Karpas-422 (cell line): ENCODE results near the gene ASB15. TPM values are rescaled to one million over a fixed set of nuclear protein-coding genes. Genes with fewer than 3 reads are reported as not detected.

ENCODE experiments used
- DNase-seq: peaks from one replicate; pipeline ENCODE4 v3.0.0-alpha.2; 2015
- H2AFZ ChIP-seq: fragments of 200-600 bp; sonication (generic); 2 replicates; pipeline ENCODE4 v1.6.1; 2014; ENCODE audit warnings: antibody characterized with exemption, low read length, mixed read lengths
- H3K27ac ChIP-seq: fragments of 200-600 bp; sonication (generic); 2 replicates; pipeline ENCODE4 v1.5.1; 2014; ENCODE audit warnings: mild to moderate bottlenecking, low read length, moderate library complexity
- H3K27me3 ChIP-seq: fragments of 200-600 bp; sonication (generic); 2 replicates; pipeline ENCODE4 v1.6.1; 2014; ENCODE audit warnings: low read length, mixed read lengths
- H3K36me3 ChIP-seq: fragments of 200-600 bp; sonication (generic); 2 replicates; pipeline ENCODE4 v1.6.1; 2014; ENCODE audit warnings: low read length, mixed read lengths; ENCODE audit not compliant: insufficient read depth
- H3K4me1 ChIP-seq: fragments of 200-600 bp; sonication (generic); 2 replicates; pipeline ENCODE4 v1.6.1; 2014; ENCODE audit warnings: mild to moderate bottlenecking, low read length, mixed read lengths
- H3K4me2 ChIP-seq: fragments of 200-600 bp; sonication (generic); 2 replicates; pipeline ENCODE4 v1.6.1; 2014; ENCODE audit warnings: low read length, low read depth, mild to moderate bottlenecking; ENCODE audit not compliant: poor library complexity, severe bottlenecking
- H3K4me3 ChIP-seq: fragments of 200-600 bp; sonication (generic); 2 replicates; pipeline ENCODE4 v1.5.1; 2014; ENCODE audit warnings: mild to moderate bottlenecking, antibody characterized with exemption, low read length, mixed read lengths
- H3K79me2 ChIP-seq: fragments of 200-600 bp; sonication (generic); 2 replicates; pipeline ENCODE4 v1.6.1; 2014; ENCODE audit warnings: mild to moderate bottlenecking, low read length, mixed read lengths
- H3K9ac ChIP-seq: fragments of 200-600 bp; sonication (generic); 2 replicates; pipeline ENCODE4 v1.6.0; 2014; ENCODE audit warnings: low read length
- H3K9me2 ChIP-seq: fragments of 200-600 bp; sonication (generic), shearing (Covaris generic); replicated peaks from 2 replicates; pipeline ENCODE4 v1.6.0; 2014; ENCODE audit warnings: mild to moderate bottlenecking, low read length, moderate library complexity; ENCODE audit not compliant: insufficient read depth
- H3K9me3 ChIP-seq: fragments of 300-700, 200-600 bp; sonication (generic); 2 replicates; pipeline ENCODE4 v1.6.1; 2014; ENCODE audit warnings: low read length, mixed read lengths
- H4K20me1 ChIP-seq: fragments of 200-600 bp; sonication (generic); 2 replicates; pipeline ENCODE4 v1.6.1; 2014; ENCODE audit warnings: mild to moderate bottlenecking, antibody characterized with exemption, low read length, low read depth; ENCODE audit not compliant: insufficient read depth
- total RNA-seq: library from RNA; depleted of rRNA; stranded (reverse); fragments of >200 nt; shearing (Covaris generic); gene quantifications from 2 replicates; pipeline ENCODE4 v1.2.3, GENCODE V29; 2014; ENCODE audit warnings: low replicate concordance

ASB15 gene
- total RNA-seq, 1 experiment from 2014 or later, result 0.04 TPM

DNA sequence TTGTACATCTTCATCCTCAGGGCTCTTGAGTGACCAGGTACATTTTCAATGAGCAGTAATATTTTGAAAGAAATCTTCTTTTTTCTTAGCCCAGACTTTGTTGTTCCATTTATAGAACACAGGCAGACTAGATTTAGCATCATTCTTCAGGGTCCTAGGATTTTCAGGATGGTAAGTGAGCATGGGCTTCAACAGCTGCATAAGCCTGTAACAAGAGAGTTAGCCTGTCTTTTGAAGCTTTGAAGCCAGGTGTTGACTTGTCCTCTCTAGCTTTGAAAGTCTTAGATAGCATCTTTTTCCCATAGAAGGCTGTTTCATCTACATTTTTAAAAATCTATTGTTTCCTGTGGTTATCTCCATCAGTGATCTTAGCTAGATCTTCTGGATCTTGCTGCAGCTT is 39.5 kb upstream of the ASB15 start:
- no peak overlapping the region for H3K4me3 ChIP-seq

DNA sequence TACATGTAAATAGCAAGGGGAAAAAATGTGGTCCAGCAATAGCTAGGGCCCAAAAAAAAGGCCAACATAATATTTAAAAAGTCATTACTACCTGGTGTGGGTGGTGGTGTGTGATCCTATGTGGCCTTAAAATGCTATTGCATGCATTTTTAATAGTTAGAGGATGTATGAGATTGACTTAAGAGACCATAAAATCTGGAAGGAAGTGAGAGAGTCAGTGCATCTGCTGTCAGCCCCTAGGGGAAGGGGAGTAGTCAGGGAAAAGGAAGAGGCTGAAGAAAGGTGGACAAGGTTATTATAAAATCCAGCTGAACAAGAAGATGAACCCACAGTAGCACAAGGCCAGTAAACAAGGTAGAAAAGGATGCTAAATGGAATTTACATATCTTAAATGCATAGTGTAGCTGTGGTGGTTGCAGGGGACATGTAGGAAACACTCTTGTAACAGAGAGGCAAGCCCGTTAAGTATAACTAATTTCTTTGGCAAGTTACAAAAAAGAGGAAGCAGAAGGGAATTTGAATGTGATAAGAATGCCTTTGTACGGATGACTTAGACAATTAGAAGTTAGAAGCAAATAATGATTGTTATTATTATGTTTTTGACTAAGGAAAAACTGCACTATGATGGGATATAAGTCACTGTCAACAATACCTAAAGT is 32.1 kb upstream of the ASB15 start:
- DNase-seq, result peak; percentile 34
- Histone ChIP-seq H2AFZ (no peak overlapping the region), H3K9me2 (no peaks in the 10 kb centered on the region), H3K36me3 (no peaks in the 10 kb centered on the region), H3K27me3 (no peaks in the 10 kb centered on the region), H4K20me1 (no peaks in the 10 kb centered on the region), H3K4me3 (no peak overlapping the region), H3K79me2 (no peaks in the 10 kb centered on the region), H3K4me2 (no peak overlapping the region), H3K9me3 (no peaks in the 10 kb centered on the region), H3K9ac (no peak overlapping the region), H3K27ac (no peak overlapping the region), H3K4me1 (peaks cover 4% of the 10 kb centered on the region; the same call in 1 of the 2 replicates)

More for the DNA sequence above, 39.5 kb upstream of the ASB15 start:
- H3K9ac ChIP-seq, result no peak overlapping the region
- peaks cover 6% of the 10 kb centered on the region for H3K4me1 ChIP-seq
- no peak overlapping the region for H3K4me2 ChIP-seq
- no peaks in the 10 kb centered on the region for H3K9me3 ChIP-seq
- H3K79me2 ChIP-seq, result peaks cover 5% of the 10 kb centered on the region
- H3K9me2 ChIP-seq, result no peaks in the 10 kb centered on the region
- H4K20me1 ChIP-seq, result no peaks in the 10 kb centered on the region
- H3K27me3 ChIP-seq, result no peaks in the 10 kb centered on the region
- no peaks in the 10 kb centered on the region for H3K36me3 ChIP-seq
- H2AFZ ChIP-seq, result no peak overlapping the region
- no peak for DNase-seq
- H3K27ac ChIP-seq, result no peak overlapping the region

DNA sequence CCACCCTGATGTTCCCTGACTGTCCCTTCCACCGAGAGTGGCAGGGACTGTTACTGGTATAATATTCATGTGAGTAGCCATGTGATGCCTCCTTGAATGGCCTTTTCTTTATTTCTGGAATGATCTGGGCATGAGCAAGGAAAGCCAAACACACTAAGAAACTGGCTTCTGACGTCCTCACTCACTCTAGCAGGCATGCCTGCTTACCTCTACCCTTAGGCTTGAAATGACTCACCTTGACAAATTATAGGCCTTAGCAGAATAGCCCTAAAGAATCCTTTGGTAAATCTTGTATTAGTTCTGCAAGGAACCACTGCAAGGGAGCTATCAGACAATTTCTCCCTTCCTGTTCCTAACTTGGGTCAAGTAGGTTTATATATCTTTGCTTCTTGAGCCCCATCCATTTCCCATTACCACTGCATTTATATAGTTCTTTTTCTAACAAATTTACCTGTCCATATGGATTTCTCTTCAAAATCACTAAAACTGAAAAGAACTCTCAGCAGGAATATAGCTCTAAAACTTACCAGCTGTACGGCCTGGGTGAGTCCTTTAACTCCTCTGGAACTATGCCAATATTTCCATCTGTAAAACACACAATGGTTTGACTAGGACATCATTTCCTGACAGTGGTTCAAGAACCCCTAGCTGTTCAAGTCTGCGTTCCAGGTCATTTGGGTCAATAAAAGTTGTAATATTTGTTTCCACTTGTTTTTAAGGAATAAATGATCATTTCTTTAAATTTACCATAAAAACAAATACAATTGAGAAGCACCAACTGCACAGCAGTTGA is 31.0 kb upstream of the ASB15 start:
- Histone ChIP-seq H3K4me1 (peaks cover 4% of the 10 kb centered on the region; the same call in 1 of the 2 replicates), H3K27ac (no peak overlapping the region), H2AFZ (no peak overlapping the region), H3K4me3 (no peak overlapping the region), H3K9me2 (no peaks in the 10 kb centered on the region), H3K27me3 (no peaks in the 10 kb centered on the region), H3K79me2 (no peaks in the 10 kb centered on the region), H3K4me2 (no peak overlapping the region), H3K9me3 (no peaks in the 10 kb centered on the region), H3K36me3 (no peaks in the 10 kb centered on the region), H4K20me1 (no peaks in the 10 kb centered on the region), H3K9ac (no peak overlapping the region)
- DNase-seq, result peak; percentile 32

DNA sequence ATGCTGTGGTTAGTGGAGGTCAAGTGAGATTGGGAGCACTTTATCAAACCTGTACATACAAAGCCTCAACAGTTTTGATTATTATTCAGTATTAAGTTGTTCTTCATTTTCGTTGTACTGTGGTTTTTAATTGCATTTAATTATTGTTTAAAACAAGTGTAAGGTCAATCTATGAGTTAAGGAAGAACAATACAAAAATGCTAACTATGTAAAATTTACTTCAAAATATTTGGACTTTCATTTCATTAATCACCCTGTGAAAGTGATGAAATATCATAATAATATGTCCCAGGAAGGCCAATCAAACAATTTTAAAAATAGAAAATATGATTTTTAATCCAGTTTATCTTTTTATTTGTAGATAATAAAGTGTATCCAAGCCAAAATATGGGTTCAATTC is 30.4 kb upstream of the ASB15 start:
- no peaks in the 10 kb centered on the region for H4K20me1 ChIP-seq
- no peaks in the 10 kb centered on the region for H3K36me3 ChIP-seq
- H3K4me2 ChIP-seq, result no peak overlapping the region
- no peak overlapping the region for H2AFZ ChIP-seq
- no peak overlapping the region for H3K27ac ChIP-seq
- H3K9ac ChIP-seq, result no peak overlapping the region
- no peaks in the 10 kb centered on the region for H3K9me3 ChIP-seq
- H3K9me2 ChIP-seq, result no peaks in the 10 kb centered on the region
- H3K4me1 ChIP-seq, result peaks cover 4% of the 10 kb centered on the region; the same call in 1 of the 2 replicates
- no peak overlapping the region for H3K4me3 ChIP-seq
- DNase-seq, result no peak
- H3K27me3 ChIP-seq, result no peaks in the 10 kb centered on the region
- H3K79me2 ChIP-seq, result no peaks in the 10 kb centered on the region

DNA sequence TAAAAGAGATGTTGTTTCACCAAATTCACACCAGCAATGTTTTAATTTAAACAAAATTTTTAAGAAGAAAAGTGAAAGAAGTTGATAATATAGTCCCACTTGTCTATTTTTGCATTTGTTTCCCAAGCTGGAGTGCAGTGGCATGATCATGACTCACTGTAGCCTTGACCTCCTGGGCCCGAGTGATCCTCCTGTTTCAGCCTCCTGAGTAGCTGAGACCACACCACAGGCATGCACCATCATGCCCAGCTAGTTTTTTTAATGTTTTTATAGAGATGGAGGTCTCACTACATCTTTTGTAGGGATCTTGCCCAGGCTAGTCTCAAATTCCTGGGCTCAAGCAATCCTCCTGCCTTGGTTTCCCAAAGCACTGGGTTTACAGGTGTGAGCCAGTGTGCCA is 29.9 kb upstream of the ASB15 start:
- Histone ChIP-seq H3K27me3 (no peaks in the 10 kb centered on the region), H3K4me2 (no peak overlapping the region), H3K27ac (no peak overlapping the region), H4K20me1 (no peaks in the 10 kb centered on the region), H3K4me1 (peaks cover 4% of the 10 kb centered on the region; the same call in 1 of the 2 replicates), H3K36me3 (no peaks in the 10 kb centered on the region), H3K9me3 (no peaks in the 10 kb centered on the region), H3K79me2 (no peaks in the 10 kb centered on the region), H2AFZ (no peak overlapping the region), H3K9me2 (no peaks in the 10 kb centered on the region), H3K4me3 (no peak overlapping the region), H3K9ac (no peak overlapping the region)
- peak; percentile 11 for DNase-seq

DNA sequence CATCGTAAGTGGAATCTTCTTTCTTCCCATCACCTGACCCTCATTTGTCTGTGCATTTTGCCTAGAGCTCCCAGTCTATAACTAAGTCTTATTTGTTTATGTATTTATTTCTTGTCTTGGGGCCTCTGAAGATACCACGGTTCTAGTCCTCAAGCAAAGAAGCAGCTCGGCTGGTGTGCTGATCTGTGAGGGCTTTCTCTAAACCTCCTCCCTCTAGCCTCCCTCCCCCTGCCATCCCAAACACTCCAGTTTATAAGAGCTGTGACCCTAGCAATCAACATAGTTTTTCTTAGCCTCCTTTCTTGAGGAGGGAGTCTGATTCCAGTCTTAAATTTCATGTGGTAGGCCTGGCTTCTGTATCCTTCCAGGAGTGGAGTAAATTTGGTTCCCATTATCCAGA is 28.3 kb upstream of the ASB15 start:
- Histone ChIP-seq H3K4me3 (no peak overlapping the region), H3K27me3 (no peaks in the 10 kb centered on the region), H3K27ac (no peak overlapping the region), H2AFZ (no peak overlapping the region), H3K79me2 (no peaks in the 10 kb centered on the region), H3K4me2 (no peak overlapping the region), H3K9ac (no peak overlapping the region), H3K9me3 (no peaks in the 10 kb centered on the region), H3K36me3 (no peaks in the 10 kb centered on the region), H4K20me1 (no peaks in the 10 kb centered on the region), H3K9me2 (no peaks in the 10 kb centered on the region), H3K4me1 (peaks cover 4% of the 10 kb centered on the region; the same call in 1 of the 2 replicates)
- no peak for DNase-seq

DNA sequence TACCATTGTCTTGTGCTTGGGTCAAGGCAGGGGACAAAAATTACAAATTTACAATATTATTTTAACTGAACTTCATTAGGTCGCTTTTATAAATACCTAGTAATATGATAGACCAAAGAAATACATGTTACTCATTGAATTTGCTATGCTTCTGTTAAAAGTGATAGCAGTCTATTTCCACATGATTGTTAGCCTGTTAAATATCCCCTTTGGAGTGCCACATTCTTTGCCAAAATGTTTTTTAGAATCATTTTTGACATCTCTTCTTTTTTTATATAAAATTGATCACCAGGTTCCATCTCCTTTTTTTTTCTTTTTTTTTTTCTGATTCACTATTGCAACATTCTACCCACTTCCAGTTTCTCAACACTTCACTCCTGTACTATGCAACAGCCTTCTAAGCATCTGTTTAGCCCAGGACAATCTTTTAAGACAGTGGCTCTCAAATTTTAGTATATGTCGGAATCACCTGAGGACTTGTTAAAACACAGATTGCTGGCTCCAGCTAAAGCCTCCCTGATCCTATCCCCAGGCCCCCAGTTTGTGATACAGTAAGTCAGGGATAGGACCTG is 27.6 kb upstream of the ASB15 start:
- no peaks in the 10 kb centered on the region for H3K9me2 ChIP-seq
- H3K36me3 ChIP-seq, result no peaks in the 10 kb centered on the region
- H4K20me1 ChIP-seq, result no peaks in the 10 kb centered on the region
- no peak overlapping the region for H3K4me2 ChIP-seq
- no peak overlapping the region for H3K27ac ChIP-seq
- H3K9me3 ChIP-seq, result no peaks in the 10 kb centered on the region
- DNase-seq, result no peak
- no peak overlapping the region for H3K4me3 ChIP-seq
- H3K27me3 ChIP-seq, result no peaks in the 10 kb centered on the region
- H3K4me1 ChIP-seq, result peaks cover 4% of the 10 kb centered on the region; the same call in 1 of the 2 replicates
- H3K9ac ChIP-seq, result no peak overlapping the region
- H3K79me2 ChIP-seq, result no peaks in the 10 kb centered on the region
- no peak overlapping the region for H2AFZ ChIP-seq

DNA sequence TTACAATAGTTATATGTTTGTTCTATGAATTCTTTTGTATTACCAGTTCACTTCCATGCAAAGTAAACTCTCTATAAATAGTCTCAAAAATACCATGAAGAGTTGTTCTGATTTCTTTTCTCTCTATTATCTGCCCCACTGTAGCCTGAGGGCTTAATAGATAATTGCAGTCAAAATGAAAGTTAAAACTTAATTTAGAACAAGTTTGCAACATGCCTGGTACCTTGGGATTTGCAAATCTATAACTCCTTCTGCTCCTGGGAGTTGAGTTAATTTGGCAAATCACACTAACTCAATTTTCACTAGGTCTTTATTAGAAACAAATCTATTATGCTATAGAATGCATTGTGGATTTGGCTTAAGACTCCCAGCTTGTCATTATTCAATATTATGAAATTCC is 22.2 kb upstream of the ASB15 start:
- Histone ChIP-seq H3K79me2 (no peaks in the 10 kb centered on the region), H3K9ac (no peak overlapping the region), H2AFZ (no peak overlapping the region), H3K36me3 (no peaks in the 10 kb centered on the region), H3K4me2 (no peak overlapping the region), H3K9me2 (no peaks in the 10 kb centered on the region), H4K20me1 (no peaks in the 10 kb centered on the region), H3K4me1 (no peaks in the 10 kb centered on the region), H3K27me3 (no peaks in the 10 kb centered on the region), H3K9me3 (no peaks in the 10 kb centered on the region), H3K4me3 (no peak overlapping the region), H3K27ac (no peak overlapping the region)
- DNase-seq, result peak; percentile 7
